GM10266 (cell line): ENCODE results near the gene CXCL3.

Source experiments
- DNase-seq: peaks from one replicate; pipeline ENCODE4 v3.0.0; 2012; ENCODE audit errors: extremely low spot score
- CTCF ChIP-seq: IDR thresholded peaks from 2 replicates; pipeline ENCODE4 v1.5.1; 2012; ENCODE audit warnings: mild to moderate bottlenecking, low read depth; ENCODE audit not compliant: control insufficient read depth, insufficient read depth; ENCODE audit errors: missing control alignments

CXCL3 gene

GRCh38 chr4:74042681-74043080, 4.2 kb upstream of the CXCL3 start:
- no peak for DNase-seq
- TF ChIP-seq CTCF = no peak

- no peak for TF ChIP-seq CTCF
- no peak for DNase-seq
Observed at GRCh38 chr4:74041418-74041817, 2.9 kb upstream of the CXCL3 start.

GRCh38 chr4:74039315-74039763, 850 bp upstream of the CXCL3 start:
- no peak for DNase-seq
- TF ChIP-seq CTCF = no peak

- no peak for TF ChIP-seq CTCF
- DNase-seq = no peak
Observed at GRCh38 chr4:74038086-74038424, 434 bp downstream of the CXCL3 start.

GRCh38 chr4:74037076-74037955, 1.2 kb downstream of the CXCL3 start:
- no peak for DNase-seq

GRCh38 chr4:74033739-74034138, 4.8 kb downstream of the CXCL3 start:
- no peak for TF ChIP-seq CTCF
- no peak for DNase-seq

More at GRCh38 chr4:74037076-74037955, 1.2 kb downstream of the CXCL3 start:
- no peak for TF ChIP-seq CTCF

GRCh38 chr4:74032064-74032463, 6.4 kb downstream of the CXCL3 start:
- no peak for TF ChIP-seq CTCF
- no peak for DNase-seq
